GM19099 (cell line): Measurements from ENCODE around the gene OR8K1.

ENCODE experiments used
- POLR2A ChIP-seq: IDR thresholded peaks from 3 replicates; pipeline ENCODE4 v1.6.1; 2011; ENCODE audit warnings: low read depth; ENCODE audit not compliant: insufficient read length; ENCODE audit errors: extremely low read depth

Gene OR8K1

GRCh38 chr11:56345739-56346138 is at the start of gene OR8K1:
TSS of gene OR8K1 (plus strand) at chr11:56346039. CDS start at chr11:56346039, 0 bp downstream.
- no peak for TF ChIP-seq POLR2A

- TF ChIP-seq POLR2A: no peak
These were observed 48.9 kb upstream of the OR8K1 start for GRCh38 chr11:56296898-56297297.

DNA sequence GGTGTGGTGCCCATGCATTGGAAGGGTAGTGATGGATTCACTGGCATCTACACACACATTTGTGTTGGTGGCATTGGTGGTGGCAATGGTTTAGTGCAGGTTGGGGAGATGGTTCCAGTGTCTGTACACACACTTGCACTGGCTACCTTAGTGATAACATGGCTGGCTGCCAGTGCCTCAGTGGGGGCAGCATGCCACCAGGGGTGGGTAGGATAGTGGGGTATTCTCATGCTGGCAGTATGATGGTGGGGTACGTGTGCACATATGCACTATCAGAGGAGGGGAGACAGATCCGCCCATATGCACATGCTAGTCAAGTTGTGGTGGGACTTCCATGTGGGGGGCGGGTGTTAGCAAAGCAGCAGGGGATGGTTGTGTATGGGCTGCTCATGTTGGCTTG is 38.0 kb upstream of the OR8K1 start:
- TF ChIP-seq POLR2A: no peak

DNA sequence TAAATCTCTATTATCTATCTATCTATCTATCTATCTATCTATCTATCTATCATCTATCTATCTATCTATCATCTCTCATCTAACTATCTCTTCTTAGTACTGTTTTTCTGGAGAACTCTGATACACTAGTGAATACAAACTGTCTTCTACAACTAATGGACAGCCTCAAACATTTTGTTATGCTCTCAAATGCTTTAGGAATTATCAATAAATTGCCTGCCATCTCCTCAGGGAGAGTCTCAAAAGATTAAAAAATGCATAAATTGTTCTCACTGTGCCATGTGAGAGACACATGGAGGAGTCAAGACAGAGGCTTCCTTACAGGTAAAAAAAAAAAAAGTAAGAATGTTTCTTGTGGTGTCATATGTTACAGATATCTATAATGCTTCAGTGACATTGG is 31.0 kb upstream of the OR8K1 start, which contains the start of gene OR8K3:
OR8K3 (plus strand) TSS at position 301 of the 400 bp plus-strand sequence. CDS start 3,163 bp downstream, outside the sequence.
- no peak for TF ChIP-seq POLR2A

GRCh38 chr11:56331861-56332491 is 13.9 kb upstream of the OR8K1 start:
- TF ChIP-seq POLR2A: no peak

- no peak for TF ChIP-seq POLR2A
These were observed 12.7 kb upstream of the OR8K1 start for GRCh38 chr11:56333156-56333555.

GRCh38 chr11:56340289-56340688 is 5.5 kb upstream of the OR8K1 start:
- TF ChIP-seq POLR2A: no peak

GRCh38 chr11:56353991-56354390 is 8.2 kb downstream of the OR8K1 start, which contains the start of gene OR8J1:
TSS of gene OR8J1 (plus strand) at chr11:56354291. CDS start at chr11:56360247, 5,956 bp downstream.
- TF ChIP-seq POLR2A: no peak

GRCh38 chr11:56375324-56375723 is 29.5 kb downstream of the OR8K1 start, which contains the start of gene OR8U1:
TSS of gene OR8U1 (plus strand) at chr11:56375624. CDS start at chr11:56375624, 0 bp downstream.
- TF ChIP-seq POLR2A: no peak

DNA sequence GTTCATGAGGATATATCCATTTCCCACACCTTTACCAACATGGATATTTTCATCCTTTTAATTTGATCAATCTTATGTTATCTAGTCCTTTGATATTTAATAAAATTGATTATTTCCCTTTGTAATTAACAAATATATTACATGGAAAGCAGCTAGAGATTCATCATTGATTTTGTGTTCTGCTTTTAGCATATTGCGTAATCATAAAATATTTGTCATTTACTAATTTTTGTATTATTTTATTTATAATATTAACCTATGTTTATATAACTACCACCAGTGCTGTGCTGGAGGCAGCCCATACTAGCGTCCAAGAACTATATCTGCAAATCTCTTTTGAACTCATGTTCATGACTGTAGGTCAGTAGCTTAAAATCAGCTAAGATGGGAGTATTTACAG is 34.3 kb downstream of the OR8K1 start:
- no peak for TF ChIP-seq POLR2A

GRCh38 chr11:56394381-56394780 is 48.5 kb downstream of the OR8K1 start:
- TF ChIP-seq POLR2A: no peak

DNA sequence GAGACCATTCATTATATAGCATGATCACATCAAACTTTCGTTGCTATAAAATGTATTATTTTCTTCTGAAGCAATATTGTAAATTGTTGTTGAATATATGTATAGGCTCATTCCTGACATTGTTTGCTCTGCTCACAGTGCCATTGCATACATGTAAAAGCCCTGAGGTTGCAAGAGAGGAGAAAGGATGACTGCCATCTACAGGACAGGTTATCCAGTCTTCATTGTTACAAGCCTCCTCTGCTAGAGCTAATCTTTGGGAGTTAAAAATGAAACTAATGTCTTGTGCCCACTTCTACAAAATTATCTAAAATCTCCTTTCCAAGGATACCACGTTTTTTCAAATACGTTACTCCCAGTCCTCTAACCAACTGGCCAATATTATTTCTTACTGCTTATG is 50.2 kb downstream of the OR8K1 start:
- TF ChIP-seq POLR2A: no peak
